Measurements from ENCODE around the gene NTNG2.

Gene NTNG2

GRCh38 chr9:132147331-132147730 lies 14.5 kb upstream of the NTNG2 start:
- DNase-seq = no peak

- DNase-seq = no peak
These were observed 14.0 kb upstream of the NTNG2 start for GRCh38 chr9:132147839-132148238.

- DNase-seq = no peak
These were observed 11.6 kb upstream of the NTNG2 start for GRCh38 chr9:132150256-132150655.

- no peak for DNase-seq
These were observed 10.7 kb upstream of the NTNG2 start for GRCh38 chr9:132151118-132151517.

GRCh38 chr9:132152231-132152630 lies 9.6 kb upstream of the NTNG2 start:
- no peak for DNase-seq

- no peak for DNase-seq
These were observed 6.8 kb upstream of the NTNG2 start for GRCh38 chr9:132154863-132155567.

- DNase-seq = no peak
These were observed 6.3 kb upstream of the NTNG2 start for GRCh38 chr9:132155568-132155895.

- no peak for DNase-seq
These were observed 5.6 kb upstream of the NTNG2 start for GRCh38 chr9:132156262-132156661.

GRCh38 chr9:132157347-132158116 lies 4.3 kb upstream of the NTNG2 start:
- no peak for DNase-seq

GRCh38 chr9:132160802-132161742 lies 786 bp upstream of the NTNG2 start:
- DNase-seq = peak; percentile 32

GRCh38 chr9:132162764-132163456 lies 1.1 kb downstream of the NTNG2 start:
- no peak for DNase-seq

- DNase-seq = no peak
These were observed 1.6 kb downstream of the NTNG2 start for GRCh38 chr9:132163457-132163875.

GRCh38 chr9:132163876-132164603 lies 2.2 kb downstream of the NTNG2 start:
- DNase-seq = no peak

GRCh38 chr9:132164604-132165362 lies 2.9 kb downstream of the NTNG2 start:
- no peak for DNase-seq

- peak; percentile 26 for DNase-seq
These were observed 4.7 kb downstream of the NTNG2 start for GRCh38 chr9:132166599-132166998.

- DNase-seq = no peak
These were observed 5.3 kb downstream of the NTNG2 start for GRCh38 chr9:132167192-132167591.

GRCh38 chr9:132168347-132168746 lies 6.5 kb downstream of the NTNG2 start:
- no peak for DNase-seq

GRCh38 chr9:132168851-132169250 lies 7.0 kb downstream of the NTNG2 start:
- DNase-seq = no peak

GRCh38 chr9:132169672-132170392 lies 8.0 kb downstream of the NTNG2 start:
- peak; percentile 63 for DNase-seq

- DNase-seq = no peak
These were observed 9.8 kb downstream of the NTNG2 start for GRCh38 chr9:132171702-132172101.

- no peak for DNase-seq
These were observed 10.3 kb downstream of the NTNG2 start for GRCh38 chr9:132172185-132172584.

Data from NCI-H146 (cell line).